Measurements from ENCODE around the gene GPS1.

DNA sequence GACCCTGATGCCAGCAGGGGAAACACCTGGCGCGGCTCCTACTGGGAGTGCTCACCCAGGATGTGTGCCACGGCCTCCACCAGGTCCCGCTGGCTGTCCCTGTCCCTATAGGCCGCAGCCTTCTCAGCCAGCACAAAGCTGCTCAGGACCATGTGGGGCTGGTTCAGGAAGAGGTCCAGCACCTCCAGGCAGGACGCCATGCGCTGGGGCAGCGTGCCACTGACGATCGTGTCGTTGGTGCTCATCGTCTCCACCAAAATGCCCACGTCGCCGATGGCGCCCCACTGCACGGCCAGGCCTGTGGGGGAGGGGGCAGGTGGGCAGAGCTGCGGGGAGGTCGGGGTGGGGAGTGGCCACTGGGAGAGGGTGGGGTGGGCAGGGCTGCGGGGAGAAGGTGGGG is 29.8 kb downstream of the GPS1 start:
- TF ChIP-seq, protein P1, sequence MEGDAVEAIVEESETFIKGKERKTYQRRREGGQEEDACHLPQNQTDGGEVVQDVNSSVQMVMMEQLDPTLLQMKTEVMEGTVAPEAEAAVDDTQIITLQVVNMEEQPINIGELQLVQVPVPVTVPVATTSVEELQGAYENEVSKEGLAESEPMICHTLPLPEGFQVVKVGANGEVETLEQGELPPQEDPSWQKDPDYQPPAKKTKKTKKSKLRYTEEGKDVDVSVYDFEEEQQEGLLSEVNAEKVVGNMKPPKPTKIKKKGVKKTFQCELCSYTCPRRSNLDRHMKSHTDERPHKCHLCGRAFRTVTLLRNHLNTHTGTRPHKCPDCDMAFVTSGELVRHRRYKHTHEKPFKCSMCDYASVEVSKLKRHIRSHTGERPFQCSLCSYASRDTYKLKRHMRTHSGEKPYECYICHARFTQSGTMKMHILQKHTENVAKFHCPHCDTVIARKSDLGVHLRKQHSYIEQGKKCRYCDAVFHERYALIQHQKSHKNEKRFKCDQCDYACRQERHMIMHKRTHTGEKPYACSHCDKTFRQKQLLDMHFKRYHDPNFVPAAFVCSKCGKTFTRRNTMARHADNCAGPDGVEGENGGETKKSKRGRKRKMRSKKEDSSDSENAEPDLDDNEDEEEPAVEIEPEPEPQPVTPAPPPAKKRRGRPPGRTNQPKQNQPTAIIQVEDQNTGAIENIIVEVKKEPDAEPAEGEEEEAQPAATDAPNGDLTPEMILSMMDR (conservative IDR thresholded peaks at IDR 0.05; ENCODE audit: low read depth, low read length), result no peak
- TF ChIP-seq MAFK (IDR thresholded peaks at IDR 0.05; ENCODE audit: low read depth, low read length) (no peak), FOS (IDR thresholded peaks at IDR 0.05; ENCODE audit: low read depth, low read length) (no peak)

Measured in IMR-90 (cell line).